Gastrocnemius medialis (tissue), 4 donors: ENCODE measurements around the gene PTPRN2.

Experiments
- POLR2A ChIP-seq, 2 donors: fragments of 450-650 bp; IDR thresholded peaks; one replicate each; pipeline ENCODE4 v1.6.1; 2017; ENCODE audit warnings: antibody characterized with exemption in 2 of 2, mild to moderate bottlenecking in 2 of 2, moderate library complexity in 2 of 2
- TF ChIP-seq, protein P1 (sequence below), 5 experiments: fragments of 450-650 bp in 3 of 5; fragments of 200-600 bp in 2 of 5; sonication (generic) in 2 of 5; IDR thresholded peaks in 4 of 5; conservative IDR thresholded peaks in 1 of 5; 1 replicate in 4 of 5; 2 replicates in 1 of 5; pipeline ENCODE4 v1.5.1; 2016 to 2019; ENCODE audit warnings: antibody characterized with exemption in 5 of 5, mild to moderate bottlenecking in 3 of 5, moderate library complexity in 3 of 5

DNA sequence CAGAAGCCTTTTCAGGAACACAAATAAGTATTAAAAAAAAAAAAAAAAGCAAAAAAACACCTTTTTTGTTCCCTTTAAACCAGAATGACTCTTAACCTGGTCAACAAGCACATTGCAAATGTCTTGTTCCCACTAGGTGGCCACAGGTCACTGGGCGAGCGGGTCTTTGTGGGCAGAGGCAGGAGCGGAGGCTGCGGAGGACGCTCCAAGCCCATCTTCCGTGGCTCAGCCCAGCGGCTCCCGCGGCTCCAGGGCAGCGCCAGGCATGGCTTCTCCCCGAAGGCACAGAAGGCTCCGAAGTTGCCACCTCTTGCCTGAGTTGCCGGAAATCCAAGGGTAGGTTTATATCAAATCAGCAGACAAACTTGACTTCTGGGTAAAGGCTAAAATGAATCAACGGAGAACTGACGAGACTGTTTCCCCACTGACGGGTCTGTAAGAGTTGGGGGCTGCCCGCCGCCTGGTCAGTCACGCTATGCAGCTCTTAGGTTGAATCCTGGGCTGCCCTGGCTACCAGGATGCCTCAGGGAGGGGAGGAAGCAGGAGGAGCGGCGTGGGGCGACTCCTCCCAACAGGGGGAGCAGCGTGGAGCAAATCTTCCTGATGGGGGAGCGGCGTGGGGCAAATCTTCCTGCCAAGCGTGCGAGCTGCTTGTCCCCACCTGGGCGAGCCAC is 144.5 kb downstream of the PTPRN2 start:
- TF ChIP-seq, protein P1, sequence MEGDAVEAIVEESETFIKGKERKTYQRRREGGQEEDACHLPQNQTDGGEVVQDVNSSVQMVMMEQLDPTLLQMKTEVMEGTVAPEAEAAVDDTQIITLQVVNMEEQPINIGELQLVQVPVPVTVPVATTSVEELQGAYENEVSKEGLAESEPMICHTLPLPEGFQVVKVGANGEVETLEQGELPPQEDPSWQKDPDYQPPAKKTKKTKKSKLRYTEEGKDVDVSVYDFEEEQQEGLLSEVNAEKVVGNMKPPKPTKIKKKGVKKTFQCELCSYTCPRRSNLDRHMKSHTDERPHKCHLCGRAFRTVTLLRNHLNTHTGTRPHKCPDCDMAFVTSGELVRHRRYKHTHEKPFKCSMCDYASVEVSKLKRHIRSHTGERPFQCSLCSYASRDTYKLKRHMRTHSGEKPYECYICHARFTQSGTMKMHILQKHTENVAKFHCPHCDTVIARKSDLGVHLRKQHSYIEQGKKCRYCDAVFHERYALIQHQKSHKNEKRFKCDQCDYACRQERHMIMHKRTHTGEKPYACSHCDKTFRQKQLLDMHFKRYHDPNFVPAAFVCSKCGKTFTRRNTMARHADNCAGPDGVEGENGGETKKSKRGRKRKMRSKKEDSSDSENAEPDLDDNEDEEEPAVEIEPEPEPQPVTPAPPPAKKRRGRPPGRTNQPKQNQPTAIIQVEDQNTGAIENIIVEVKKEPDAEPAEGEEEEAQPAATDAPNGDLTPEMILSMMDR (IDR thresholded peaks at IDR 0.05 in 4 of 5, conservative IDR thresholded peaks at IDR 0.05 in 1 of 5): no peak
- no peak for TF ChIP-seq POLR2A (IDR thresholded peaks at IDR 0.05)
